GM10266 (cell line): Measurements from ENCODE around the gene MEI1.

Experiments
- DNase-seq: peaks from one replicate; pipeline ENCODE4 v3.0.0; 2012; ENCODE audit errors: extremely low spot score
- TF ChIP-seq, protein P1 (sequence below): IDR thresholded peaks from 2 replicates; pipeline ENCODE4 v1.5.1; 2012; ENCODE audit warnings: mild to moderate bottlenecking, low read depth; ENCODE audit not compliant: control insufficient read depth, insufficient read depth; ENCODE audit errors: missing control alignments

Gene MEI1

GRCh38 chr22:41842996-41843970 is 144.0 kb downstream of the MEI1 start:
- TF ChIP-seq, protein P1, sequence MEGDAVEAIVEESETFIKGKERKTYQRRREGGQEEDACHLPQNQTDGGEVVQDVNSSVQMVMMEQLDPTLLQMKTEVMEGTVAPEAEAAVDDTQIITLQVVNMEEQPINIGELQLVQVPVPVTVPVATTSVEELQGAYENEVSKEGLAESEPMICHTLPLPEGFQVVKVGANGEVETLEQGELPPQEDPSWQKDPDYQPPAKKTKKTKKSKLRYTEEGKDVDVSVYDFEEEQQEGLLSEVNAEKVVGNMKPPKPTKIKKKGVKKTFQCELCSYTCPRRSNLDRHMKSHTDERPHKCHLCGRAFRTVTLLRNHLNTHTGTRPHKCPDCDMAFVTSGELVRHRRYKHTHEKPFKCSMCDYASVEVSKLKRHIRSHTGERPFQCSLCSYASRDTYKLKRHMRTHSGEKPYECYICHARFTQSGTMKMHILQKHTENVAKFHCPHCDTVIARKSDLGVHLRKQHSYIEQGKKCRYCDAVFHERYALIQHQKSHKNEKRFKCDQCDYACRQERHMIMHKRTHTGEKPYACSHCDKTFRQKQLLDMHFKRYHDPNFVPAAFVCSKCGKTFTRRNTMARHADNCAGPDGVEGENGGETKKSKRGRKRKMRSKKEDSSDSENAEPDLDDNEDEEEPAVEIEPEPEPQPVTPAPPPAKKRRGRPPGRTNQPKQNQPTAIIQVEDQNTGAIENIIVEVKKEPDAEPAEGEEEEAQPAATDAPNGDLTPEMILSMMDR = no peak
- DNase-seq = no peak

GRCh38 chr22:41844036-41844435 is 144.7 kb downstream of the MEI1 start:
- TF ChIP-seq, protein P1 = no peak
- DNase-seq = no peak

- TF ChIP-seq, protein P1 = no peak
- no peak for DNase-seq
These were observed 145.2 kb downstream of the MEI1 start for GRCh38 chr22:41844513-41844912.

GRCh38 chr22:41845380-41846267 is 146.3 kb downstream of the MEI1 start:
- DNase-seq = no peak
- TF ChIP-seq, protein P1 = no peak

DNA sequence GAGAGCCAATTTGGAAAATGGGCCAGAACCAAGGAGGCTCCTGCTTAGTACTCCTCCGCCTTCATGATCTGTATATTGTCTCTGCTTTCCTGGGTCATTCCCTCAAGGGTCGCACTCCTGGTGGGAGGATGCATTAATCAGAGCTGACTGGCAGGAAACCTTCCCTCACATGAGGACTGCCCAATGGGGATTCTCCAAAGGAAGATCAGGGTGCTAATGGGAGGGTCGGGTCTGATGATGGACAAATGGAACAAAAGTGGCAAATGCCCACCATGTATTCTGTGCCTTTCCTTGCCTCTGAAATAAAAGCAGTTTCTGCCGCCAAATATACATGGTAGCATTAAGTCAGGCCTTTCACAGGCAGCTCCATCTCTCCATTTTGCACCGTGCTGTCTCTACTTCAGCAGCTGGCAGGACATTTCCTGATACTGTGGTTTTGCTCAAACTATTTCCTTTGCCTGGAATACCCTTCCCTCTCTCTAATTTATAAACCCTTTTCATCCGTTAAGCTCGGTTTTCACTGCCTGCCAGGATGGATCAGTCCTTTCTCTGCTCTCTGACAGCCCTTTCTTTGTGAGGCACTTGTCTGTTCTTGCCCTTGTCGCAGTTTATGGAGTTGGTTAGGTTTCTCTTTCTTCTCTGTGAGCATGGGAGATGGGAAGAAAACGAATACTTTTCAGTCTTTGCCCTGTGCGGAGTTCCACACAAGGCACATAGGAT is 147.1 kb downstream of the MEI1 start:
- no peak for DNase-seq

DNA sequence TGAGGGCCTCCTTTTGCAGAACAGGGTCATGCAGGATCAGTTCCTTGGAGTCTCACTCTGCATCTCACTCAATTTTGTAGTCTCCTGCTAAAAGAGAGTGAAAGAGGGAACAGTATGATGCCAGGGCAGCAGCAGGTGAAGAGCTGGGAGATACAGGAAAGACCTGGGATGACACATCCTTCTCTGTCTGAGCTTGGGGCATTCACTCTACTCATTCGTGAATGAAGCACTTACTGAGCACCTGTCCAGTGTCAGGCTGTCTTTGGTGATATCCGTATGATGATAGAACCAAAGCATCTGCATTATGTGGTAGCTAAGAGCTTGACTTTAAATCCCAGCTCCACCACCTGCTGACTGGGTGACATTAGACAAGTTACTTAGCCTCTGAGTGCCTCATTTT is 148.0 kb downstream of the MEI1 start:
- TF ChIP-seq, protein P1 = no peak
- no peak for DNase-seq

More for the DNA sequence above, 147.1 kb downstream of the MEI1 start:
- TF ChIP-seq, protein P1 = no peak
